CD4-positive, alpha-beta T cell treated with Interferon alpha-2 for 1 hour (primary cell): Measurements from ENCODE around the gene QARS1.
A peak's percentile ranks its signal among the peaks of the same experiment; 100 is the strongest.

Source experiments
- DNase-seq, 2 donors: peaks; one replicate each; pipeline ENCODE4 v3.0.0-alpha.2; 2020 to 2022

QARS1 gene

DNA sequence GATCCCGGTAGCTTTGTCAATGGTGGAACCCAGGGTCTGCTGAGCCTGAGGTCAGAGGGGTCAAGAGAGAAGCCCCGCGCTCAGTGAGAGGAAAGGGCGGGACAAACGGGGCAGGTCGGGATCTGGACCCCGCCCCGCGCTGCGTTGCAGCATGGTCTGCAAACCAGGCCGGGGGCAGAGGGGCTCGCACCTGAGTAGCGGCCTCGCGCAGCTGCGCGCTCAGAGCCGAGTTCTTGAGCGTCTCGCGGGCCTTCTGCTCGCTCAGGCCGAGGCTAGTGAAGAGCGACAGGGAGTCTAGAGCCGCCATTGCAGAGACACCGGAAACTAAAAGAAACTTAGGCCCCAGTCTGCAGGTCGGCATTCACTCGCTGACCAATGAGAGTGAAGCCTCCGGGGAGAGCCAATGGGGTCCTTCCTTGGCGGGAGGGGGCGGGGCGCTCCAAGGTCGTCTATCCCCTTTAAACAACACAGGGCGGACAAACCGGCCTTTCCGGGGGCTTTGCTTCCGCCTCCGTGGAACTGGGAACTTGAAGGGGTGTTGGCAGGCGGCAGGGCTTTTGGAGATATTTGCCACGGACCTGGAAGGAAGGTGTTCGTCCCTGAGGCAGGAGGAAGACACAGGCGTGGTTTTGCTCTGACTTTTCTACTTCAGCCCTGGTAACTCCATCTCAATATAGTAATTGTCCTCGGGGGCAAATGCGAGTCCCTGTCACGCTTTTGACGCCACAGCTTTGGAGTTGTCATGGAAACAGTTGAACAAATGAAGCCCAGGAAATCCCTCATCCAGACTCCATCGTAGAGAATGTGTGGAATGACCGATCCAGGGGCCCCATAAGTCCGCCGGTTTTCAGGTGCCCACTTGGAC is at the start of gene QARS1:
Gene QARS1 (minus strand): TSS at position 331 of the 865 bp plus-strand sequence. CDS start 24 bp downstream, at position 307.
- peak; percentile 88 to 91 for DNase-seq

DNA sequence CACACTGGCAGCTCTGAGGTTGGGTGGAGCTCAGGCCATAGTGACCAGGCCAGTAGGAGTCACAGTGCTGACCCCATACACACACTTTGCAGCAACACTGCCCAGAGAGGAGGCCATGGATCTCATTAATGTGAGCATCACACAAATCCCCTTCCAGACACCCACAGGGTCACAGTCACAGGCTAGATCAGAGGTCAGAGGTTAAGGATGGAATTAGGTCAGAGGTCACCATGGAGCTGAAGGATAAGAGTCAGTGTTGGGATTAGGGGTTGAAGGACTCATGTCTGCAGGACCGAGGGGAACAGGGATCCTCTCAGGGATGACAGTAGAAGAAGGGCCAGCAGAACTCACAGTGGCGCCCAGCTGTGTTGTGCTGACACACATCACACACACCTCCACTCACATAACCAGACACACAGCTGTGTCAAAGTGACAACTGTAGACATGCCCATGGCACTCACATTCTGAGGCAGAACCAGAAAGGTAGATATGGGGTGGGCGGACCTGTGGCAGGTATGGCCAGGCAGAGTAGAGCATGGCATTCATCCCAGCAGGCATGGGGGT is 48.9 kb upstream of the QARS1 start:
- no peak for DNase-seq

GRCh38 chr3:49151610-49152009 is 47.1 kb upstream of the QARS1 start:
- DNase-seq = no peak

DNA sequence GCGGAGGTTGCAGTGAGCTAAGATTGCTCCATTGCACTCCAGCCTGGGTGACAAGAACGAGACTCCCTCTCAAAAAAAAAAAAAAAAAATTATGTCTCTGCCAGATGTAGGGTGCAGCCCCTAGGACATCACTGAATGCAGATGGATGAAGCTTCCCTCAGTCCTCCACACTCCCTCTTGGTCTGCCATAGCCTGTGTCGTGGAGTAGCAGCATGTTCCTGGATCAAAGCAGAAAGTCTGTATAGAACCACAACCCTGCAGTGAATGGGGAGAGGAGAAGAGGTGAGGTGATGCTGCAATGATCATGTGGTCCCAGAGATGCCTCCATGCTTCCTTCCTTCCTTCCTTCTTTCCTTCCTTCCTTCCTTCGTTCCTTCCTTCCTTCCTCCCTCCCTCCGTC is 43.6 kb upstream of the QARS1 start:
- DNase-seq = no peak

DNA sequence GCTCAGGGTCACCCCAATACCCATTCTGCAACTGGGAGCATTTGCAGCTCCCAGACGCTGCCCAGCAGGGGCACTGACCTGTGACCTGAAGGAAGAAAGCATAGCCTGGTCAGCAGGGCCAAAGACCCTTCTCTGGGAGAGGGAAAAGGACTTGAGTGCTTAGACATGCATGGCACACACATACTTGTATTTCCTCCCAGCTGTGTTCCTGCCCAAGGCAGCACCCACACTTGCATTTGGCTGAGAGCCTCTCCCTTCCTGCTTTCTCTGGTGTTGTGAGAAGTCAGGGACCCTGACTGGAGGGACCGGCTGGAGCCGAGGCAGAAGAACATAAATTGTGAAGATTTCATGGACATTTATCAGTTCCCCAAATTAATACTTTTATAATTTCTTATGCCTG is 35.5 kb upstream of the QARS1 start:
- no peak for DNase-seq

- no peak for DNase-seq
These were observed 30.9 kb upstream of the QARS1 start for GRCh38 chr3:49135499-49135898.

- DNase-seq = no peak
These were observed 30.1 kb upstream of the QARS1 start for GRCh38 chr3:49134471-49135265.

- DNase-seq = no peak
These were observed 28.8 kb upstream of the QARS1 start for GRCh38 chr3:49133226-49133951.

DNA sequence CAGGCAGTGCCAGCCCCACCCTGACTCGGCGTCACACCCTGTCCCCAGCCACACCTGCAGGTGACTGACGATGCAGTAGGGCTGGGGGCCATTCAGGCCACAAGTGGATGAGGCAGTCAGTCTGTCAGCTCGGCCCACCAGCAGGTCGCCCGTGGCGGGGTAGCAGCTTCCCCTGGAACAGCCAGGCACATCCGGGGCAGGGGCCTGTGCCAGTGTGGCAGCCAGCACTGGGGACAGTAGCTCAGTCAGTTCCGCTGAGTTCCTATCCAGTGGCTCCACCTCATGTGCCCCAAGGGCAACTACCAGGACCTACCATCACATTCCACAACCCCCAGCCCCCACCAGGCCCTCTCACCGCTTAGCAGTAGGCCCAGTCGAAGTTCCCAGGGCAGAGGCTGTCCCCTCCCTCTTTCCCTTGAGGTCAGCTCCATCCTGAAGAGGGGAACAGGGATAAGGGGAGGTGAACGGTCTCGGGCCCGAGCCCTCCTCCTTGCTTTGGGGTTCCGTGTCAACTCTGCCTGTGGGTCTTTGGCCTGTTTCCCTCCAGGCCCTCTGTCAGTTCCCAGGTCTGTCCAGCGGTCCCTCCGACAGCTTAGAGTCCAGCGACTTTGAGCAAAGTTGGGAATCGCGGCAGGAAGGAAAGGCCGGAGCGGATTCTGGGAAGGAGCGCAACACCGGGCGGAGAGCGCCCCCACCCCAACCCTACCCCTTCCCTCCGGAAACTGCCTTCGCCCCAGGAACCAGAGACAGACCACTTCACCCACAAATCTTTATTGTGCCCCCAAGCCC is 28.1 kb upstream of the QARS1 start, which contains the start of gene LAMB2:
Gene LAMB2 (minus strand): TSS at position 614 of the 789 bp plus-strand sequence. CDS start 183 bp downstream, at position 431.
- DNase-seq = no peak

DNA sequence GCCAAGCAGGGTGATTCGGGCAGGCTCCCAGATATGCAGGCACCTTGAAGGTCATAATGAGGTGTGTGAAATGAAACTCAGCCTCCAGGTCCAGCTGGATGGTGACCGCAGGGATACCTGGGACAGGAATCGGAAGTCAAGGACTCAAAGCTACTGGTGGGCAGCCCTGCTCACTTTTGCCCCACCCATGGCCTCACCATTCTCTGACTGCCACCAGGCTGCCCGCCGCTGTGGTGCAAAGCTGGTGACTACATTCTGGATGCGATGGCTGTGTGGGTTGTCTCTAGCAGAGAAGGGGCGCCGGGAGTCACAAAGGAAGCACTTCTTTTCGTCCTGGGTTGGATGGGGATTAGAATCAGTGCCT is 27.5 kb upstream of the QARS1 start:
- DNase-seq = no peak

DNA sequence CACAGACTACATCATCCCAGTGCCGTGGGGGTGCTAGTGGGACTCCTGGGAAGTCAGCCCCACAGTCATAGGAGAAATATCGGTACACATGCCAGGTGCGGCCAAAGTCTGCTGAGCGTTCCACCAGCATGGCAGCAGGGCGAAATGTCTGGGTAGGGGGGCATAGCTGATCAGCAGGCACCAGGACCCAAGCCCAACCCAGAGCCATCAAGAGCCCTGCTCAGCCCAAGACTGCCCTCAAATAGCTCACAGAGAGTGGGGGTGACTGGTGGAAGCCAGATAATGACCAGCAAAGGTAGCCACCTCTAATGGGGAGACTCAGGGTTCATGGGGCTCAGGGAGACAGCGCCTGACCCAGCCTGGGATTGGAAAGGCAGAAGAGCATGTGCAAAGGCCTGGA is 27.0 kb upstream of the QARS1 start:
- no peak for DNase-seq

DNA sequence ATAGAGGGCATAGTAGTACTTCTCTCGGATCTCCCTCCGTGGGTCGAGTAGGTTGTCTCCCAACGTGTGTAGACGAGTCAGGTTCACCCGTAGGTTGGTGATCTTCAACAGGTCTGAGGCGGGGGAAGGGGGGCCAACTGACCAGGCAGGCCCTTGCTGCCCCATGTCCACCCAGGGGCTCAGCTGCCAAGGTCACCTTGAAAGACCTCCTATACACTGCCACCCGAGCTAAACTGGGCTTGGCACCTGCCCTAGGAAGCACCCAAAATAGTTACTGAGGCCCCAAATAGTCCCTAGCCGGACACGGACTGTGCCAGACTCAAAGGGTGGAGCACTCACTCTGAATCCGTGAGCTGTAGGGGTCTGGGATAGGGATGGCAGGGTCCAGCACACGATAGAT is 26.5 kb upstream of the QARS1 start:
- no peak for DNase-seq

DNA sequence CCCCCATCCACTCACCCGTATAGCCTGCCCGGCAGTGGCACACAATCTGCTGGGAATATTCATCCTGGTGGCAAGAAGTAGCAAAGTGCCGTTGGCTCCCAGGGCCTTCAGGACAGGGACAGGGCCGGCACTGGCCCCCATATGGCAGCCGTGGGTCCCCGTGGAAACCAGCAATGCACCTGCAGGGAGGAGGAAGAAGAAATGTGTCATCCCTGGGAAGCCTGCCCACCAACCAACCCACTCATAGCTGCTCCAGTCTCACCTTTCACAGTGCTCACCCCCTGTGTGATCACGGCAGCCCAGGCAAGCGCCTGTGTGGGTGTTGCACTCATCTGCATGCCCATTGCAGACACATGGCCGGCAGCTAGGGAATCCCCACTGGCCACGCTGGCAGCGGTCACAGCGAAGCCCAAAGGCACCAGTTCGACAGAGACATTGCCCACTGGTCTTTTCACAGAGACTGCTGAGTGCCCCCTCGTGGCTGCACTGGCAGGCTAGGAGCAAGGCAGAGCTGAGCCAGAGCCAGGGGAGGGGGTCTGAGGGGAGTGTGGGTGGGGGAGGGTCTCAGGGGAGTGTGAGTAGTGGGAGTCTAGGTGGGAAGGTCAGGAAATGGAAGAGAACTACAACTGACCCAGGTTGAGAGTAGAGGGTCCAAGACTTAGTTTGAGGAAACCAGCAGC is 20.6 kb upstream of the QARS1 start:
- no peak for DNase-seq

DNA sequence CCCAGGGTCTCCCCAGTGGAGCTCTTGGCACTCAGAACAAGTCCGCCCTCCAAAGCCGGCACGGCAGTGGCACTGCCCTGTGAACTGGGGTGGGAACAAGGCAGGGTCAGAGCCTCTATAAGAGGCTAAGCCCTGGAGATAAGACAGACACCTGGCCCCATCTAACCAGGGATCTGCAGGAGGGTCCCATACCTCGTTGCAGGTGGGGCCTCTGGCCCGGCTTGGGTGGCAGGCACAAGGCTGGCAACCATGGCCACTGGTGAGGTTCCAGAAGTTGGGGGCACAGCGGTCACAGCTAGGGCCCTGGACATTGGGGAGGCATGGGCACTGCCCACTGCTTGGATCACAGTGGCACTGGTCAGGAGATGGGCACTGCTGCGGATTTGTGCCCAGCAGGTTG is 19.6 kb upstream of the QARS1 start:
- no peak for DNase-seq

- no peak for DNase-seq
These were observed 19.1 kb upstream of the QARS1 start for GRCh38 chr3:49123687-49124086.

GRCh38 chr3:49122886-49123545 is 18.5 kb upstream of the QARS1 start:
- no peak for DNase-seq

DNA sequence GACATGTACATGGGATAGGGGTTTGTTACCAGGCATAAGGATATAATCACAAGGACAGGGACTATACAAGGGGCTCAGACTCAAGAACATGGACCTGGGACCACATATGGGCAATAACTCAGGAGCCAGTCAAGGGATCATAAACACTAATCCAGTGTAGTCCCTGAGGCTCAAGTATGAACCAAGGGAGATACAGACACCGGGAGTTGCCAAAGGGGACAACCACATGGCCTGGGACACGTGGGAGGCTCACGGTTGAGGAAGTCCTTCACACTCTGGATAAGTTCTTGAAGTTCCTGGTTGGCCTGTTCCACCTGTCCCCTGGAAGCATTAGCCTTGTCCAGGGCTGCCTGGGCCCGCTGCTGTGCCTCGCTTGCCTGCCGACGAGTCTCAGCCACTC is 17.9 kb upstream of the QARS1 start:
- DNase-seq = no peak

- no peak for DNase-seq
These were observed 17.5 kb upstream of the QARS1 start for GRCh38 chr3:49122022-49122421.

DNA sequence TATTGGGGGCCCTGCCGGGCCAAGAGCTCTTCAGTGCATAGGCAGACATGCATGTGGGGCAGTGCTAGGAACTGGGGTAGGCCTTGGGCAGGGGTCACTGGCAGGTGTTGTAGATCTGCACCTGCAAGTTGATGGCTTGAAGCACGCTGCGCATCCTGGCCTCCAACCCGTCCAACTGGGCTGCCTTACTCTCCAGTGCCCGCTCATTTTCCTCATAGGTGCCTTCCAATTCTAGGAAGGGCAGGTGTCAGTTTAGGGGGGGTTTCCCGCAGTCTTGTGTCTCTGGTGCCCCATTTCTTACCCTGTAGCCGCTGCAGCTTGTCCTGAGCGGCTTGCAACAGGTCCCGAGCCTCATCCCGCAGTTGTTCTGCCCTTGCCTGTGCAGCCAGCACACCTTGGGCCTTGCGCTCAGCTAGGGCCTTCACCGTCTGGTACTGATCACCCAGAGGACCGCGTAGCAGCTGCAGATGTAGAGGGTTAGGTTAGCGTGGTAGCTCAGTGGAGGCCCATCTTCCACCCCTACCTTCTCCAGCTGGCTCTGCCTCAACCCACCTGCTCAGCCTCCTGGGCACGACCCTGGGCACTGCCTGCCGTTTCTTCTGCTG is 16.7 kb upstream of the QARS1 start:
- no peak for DNase-seq

GRCh38 chr3:49120438-49121131 is 16.0 kb upstream of the QARS1 start, which contains the start of gene USP19:
TSS of gene USP19 (minus strand) at chr3:49120823. CDS start at chr3:49119145, 1,678 bp downstream.
- DNase-seq = peak; percentile 95 to 97
